Activated effector memory CD4-positive, alpha-beta T cell treated with anti-CD3 and anti-CD28 coated beads, Interleukin-2, amount 50 U/mL, for 16 hours (primary cell): Measurements from ENCODE around the gene ADAMTS12.

ENCODE experiments used
- DNase-seq: peaks from one replicate; pipeline ENCODE4 v3.0.0-alpha.2; 2020

Gene ADAMTS12

DNA sequence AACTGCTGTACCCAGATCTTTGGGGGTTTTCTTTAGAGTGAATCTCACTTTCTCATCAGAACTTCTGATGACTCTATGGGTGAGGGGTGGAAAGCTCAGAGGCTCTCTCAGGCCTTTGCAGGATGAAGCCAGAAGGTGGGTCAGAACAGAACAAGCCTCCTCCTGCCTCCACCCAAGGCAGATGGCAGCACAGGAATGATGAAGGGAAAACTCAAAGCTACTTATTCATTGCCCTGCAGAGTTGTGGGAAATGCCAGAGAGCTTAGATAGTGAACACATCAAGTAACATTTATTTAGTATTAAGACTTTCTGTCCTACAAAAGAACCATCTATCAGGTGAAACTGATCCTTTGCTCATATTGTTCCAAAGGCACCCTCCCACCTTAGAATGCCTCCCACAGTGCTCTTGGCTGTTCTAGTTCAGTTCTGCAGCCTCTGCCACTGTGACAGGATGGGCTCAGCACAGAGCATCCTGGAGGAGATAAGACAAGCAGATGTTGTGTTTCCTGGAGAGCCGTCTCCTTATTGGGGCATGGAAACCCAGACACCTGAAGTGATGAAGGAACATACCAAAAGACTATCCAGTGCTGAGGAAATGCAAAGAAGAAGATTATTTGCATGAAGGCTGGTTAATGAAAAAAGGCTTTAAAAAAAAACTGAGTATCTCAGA is 146.6 kb downstream of the ADAMTS12 start:
- no peak for DNase-seq

DNA sequence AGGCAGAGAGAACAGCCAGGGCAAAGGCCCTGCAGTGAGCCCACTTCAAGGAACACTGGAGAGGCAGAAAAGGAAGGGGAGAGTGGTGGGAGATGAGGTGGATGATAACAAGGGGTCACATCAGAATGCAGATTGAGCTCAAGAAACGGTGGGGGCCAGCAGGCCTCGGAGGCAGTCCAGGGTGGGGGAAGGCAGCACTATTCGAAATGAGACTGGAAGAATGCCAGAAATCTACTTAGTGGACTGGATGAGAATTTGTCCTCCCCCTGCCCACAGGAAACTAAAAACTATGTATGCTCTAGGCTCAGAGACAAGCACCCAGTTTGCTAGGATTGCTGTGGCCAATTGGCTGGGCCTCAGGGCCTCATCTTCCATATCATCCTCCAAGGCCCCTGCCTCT is 148.7 kb downstream of the ADAMTS12 start:
- no peak for DNase-seq

DNA sequence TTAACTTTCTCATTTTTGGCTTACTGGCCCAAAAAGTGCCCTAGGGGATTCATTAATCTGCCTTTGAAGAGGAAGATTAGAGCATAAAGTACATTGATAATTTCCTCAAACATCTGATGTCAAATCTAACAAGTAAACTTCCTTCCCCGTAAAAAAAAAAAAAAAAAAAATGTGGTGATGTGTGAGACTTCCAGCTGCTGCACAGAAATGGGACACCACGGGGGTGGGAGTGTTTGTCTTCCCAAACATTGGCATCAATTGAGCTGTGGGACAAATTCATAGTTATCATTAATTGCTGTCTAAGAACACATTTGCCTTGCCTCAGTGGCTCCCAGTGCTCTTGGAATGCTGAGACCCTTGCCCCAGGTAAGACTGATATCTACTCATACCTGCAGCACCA is 149.6 kb downstream of the ADAMTS12 start:
- DNase-seq = no peak

DNA sequence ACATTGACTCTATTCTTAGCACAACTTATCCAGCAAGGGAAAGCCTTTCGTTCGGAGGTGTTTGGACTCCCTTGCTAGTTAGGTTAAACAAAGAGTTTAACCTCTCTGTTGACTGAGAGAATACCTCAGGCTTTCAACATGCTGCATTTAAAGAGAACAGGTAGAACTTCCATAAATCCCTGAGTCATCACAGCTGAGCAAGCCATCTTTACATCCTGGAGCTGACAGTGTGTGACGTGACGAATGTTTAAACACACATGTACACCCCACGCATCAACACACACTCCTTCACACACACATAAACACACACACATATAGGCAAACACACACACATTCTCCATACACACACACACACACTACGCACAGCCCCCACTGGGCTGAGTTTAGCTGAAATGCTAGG is 152.8 kb downstream of the ADAMTS12 start:
- no peak for DNase-seq

DNA sequence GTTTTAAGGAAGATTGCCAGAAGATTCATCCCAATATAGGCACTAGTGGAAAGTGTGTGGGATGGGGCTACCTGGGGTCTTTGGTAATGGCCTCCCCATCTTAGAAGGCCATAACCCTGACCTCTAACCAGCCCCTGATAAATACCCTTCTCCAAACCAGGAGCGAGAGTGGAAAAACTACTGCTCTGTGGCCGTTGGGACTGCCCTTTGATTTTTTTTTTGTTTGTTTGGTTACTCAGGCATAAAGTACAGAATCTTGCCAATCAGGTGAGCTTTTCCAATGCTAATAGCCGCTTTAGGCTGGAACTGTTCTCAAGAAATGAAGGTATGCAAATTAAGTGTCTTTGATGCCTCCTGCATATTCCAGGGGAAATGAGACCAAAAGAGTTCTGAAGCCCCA is 153.7 kb downstream of the ADAMTS12 start:
- no peak for DNase-seq

DNA sequence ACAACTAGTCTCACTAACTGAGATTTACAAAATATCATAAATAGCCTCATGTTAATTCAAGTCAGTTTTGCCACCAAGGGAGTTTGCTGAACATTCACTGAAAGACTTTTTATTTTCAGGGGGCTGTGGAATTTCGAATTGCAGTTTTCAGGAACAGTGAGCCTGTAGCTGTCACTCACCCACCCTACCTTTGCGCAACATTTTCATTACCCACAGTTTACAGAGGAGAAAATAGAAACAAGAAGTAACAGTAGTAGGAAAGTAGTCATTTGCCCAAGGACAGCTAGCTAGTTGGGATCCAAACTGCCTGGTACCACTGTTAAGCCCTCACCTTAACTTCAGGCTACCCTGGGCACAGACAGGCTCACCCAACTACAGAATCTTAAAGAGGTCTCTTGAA is 154.1 kb downstream of the ADAMTS12 start:
- DNase-seq = no peak

DNA sequence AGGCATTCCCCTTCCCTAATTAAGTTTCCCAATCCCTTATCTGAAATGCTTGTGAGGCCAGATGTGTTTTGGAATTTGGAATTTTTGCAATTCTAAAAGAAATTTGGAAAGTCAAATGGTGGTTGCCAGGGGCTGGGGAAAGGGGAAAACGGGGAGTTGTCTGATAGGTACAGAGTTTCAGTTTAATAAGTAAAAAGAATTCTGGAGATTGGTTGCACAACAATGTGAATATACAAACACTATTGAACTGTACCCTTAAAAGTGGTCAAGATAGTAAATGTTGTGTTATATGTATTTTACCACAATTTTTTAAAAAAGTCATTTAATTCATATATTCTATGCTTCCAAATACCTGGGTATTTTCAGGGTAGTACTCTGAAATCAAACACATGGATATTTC is 154.5 kb downstream of the ADAMTS12 start:
- no peak for DNase-seq

DNA sequence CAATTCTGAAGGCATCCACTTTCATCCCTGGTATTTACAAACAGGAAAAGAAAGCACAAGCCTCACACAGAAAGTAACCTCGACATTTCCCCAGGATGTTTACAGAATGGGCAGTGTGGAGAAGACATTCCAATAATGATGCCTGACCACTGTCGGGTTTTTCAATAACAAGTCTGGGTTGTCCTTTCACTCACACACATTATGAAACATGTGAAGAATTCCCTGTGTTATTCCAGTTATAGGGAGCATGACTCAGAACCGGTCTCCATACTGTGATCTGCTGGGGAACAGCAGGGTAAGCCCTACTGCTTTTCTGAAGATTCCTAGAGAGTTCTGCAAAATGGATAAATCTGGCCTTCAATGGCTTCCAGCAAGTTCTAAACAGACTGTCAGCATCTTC is 155.3 kb downstream of the ADAMTS12 start:
- no peak for DNase-seq

DNA sequence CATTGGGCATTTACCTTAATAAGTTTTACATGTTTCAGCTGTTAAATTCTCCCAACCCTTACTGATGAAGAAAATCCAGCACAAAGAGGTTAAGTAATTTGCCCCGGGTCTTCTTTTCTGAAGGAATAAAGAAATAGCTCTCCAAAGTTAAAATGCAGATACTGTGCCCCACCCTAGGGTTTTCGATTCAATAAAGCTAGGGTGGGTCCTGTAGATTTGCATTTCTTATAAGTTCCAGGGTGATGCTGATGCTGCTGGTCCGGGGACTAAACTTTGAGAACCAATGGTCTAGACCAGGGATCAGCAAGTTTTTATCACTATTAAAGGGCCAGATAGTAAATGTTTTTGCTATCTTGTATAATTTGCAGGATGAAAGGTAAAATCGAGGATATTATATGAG is 156.7 kb downstream of the ADAMTS12 start:
- no peak for DNase-seq

DNA sequence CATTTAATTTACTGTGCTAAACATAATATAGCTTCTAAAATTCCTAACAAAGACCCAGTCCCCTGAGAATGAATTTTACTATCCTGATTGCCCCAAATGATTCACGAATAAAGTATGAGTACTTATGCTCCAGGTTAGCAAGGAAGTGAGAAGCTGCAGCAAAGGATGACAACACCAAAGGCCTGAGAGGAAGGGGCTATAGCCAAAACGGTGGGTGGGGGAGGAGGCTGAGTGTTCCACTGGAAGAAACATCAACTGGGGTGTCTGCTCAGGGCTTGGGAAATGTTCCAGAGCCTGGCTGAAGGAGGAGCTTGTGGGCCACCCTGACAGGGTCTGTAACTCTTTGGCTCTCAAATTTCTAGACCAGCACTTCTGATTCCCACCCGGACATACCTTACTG is 157.3 kb downstream of the ADAMTS12 start:
- DNase-seq = no peak

DNA sequence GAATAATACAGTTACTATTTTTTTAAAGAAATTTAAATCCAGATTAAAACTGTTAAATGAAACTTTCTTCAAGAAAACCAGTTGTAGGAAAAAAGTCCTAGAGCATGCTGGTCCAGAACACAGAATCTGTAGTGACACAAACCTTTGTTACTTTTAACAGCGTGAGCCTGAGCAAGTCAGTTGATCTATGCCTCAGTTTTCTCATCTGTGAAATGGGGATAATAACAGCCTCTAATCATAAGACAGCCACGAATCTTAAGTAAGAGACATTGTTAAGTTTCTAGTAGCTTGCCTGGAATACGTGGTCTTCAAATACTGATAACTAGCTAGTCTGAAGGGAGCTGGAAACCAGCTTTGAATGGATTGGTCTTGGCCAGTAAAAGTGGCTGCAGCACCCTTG is 158.6 kb downstream of the ADAMTS12 start:
- DNase-seq = no peak

DNA sequence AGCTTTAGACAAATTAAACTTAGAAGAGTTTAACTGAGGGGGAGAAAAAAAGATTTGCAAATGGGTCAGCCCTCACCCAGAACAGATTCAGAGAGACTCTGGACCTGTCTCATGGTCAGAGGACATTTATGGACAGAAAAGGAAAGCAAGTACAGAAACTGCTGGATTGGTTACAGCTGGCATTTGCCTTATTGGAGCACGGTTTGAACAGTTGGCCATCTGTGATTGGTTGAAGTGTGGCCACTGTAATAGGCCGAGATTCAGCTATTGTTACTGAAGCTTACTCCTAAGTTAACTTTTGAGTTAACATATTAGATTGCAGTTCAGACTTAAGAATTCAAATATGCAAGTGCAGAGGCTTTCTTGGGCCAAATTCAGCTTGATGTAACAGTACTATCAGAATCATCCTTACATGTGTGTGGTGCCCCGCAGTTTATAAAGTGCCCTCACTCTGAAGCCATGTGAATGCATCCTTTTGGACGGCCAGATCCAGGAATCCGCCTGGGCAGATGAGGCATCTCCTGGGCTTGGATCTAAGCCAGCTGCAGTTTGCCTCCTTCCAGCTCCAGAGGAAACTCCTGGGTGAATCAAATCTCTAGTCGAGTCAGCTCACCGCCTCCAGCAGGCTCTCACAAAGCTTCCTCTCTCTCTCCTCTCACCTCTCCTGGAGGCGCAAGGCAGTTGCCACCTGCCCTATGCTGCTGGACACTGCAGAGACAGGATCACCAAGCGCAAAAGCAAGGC is 165.2 kb downstream of the ADAMTS12 start:
- no peak for DNase-seq

DNA sequence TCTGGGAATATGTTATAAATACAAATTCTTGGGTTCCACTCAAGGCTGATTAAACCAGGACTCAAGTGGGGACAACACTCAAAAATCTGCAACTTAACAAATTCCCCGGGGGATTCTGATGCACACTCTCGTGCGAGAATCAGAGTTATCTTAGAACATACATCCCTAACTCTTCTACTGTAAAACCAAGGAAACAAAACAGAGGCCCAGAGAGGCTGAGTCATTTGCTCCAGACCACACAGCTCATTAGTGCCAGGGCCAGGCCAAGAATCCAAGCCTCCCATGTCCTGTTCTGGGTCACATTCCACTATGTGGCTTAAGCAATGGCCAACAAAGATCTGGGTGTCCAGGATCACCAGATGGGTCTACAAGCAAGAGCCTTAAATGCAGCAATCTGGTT is 166.0 kb downstream of the ADAMTS12 start:
- DNase-seq = no peak

DNA sequence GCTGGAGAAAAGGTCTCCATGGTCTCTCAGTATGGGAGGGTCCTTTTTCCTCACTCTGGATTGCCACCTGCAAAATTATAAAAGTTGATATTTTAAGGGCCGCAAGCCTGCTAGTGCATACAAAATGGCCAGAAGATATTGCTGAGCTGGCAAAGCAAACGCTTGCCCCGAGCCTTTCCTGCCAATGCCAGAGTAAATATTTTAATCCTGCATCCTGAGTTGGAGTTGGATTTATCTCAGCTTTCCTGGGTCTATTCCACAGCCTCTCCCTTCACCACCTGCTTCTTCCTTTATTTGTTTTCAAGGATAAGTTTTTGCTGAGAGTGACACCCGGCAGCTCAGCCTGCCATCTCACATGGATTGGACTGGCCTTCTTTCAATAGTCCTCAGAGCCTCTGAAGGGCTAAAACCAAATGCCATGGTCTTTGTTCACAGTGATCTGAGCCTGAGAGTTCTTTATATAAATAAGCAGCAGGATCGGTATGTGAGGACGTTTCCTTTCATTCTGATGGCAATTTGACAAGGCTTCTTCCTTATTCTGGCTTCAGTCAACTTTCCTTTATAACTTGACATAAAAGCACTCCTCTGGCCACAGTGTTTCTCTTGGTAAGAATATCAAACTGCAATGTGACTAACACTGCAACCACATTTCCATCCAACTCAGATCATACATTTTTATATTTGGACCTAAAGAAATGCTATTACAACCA is 170.1 kb downstream of the ADAMTS12 start:
- DNase-seq = no peak

DNA sequence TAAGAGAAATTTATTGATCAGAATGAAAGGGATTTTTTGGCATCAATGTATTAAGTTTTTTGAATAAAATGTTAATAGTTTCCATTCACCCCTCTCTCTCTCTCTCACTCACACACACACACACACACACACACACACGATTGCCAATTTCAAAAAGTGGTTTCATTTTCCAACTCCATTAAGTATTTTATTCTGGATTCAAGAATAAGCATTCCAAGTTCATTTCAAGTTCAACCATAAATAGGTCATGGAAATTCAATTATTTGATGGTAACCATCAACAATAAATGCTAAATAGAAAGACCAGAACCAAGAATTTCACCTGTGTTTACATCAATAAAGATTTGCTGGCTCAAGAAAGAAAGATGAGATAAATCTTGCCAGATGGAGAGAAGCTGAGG is 171.6 kb downstream of the ADAMTS12 start:
- DNase-seq = no peak

DNA sequence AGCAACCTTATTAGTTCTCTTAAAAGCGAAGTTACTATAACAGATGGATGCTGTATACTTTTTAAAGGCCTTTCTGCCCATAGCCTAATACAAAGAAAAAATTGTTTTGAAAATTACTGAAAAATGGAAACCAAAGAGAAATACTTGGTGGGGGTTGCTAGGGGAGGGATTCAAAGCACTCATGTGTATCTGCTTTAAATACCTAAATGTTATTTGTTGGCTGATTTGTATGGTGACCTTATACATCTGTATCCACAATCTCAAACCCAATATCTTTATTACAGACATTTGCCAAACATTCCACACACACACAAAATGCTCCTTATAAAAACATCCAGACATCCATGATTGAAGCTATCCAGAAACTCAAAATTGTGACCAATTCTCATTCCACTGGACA is 172.0 kb downstream of the ADAMTS12 start:
- DNase-seq = no peak

DNA sequence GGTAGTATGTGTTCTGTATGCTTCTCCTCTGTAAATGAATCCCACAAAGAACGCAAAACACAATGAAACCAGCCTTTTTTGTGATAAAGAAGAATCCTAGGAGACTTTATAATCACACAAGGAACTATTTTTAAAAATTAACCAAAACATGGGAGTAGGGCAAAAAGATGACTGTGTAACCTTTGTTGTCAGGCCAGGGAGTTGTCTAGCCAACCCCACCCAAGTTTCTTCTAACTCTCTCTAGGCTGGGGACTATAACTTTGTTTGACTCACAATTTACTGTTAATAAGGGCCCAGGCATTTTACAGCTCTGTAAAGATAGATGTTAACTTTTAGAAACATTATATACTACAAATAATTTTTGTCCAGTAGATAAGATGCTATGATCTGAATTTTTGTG is 176.1 kb downstream of the ADAMTS12 start:
- no peak for DNase-seq

DNA sequence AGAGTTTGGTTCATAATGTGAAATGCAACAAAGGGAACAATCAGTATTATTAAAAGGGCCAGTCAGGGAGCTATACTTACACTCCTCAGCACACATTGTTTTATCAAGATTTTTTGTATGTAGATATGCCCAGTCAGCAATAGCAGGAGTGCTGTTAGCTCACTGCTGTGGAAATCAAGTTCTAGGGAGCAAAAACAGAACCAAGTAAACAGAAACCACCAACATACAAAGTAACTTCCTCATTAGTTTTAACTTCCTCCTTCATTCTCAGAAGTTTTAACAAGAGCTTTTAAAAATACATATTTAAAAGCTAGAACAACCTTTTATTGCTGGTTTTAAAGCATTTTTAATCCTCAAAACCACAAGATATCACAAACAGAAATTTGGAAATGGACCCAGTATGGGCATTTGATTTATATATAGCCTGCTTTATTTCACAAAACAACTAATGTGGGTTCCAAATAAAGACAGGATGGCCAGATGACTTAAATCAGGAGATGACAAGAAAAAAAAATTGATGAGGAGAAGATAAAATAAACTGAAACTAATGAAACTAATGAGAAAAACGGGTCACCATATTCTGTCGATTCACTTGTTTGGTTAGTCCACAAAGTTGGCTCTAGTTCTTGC is 178.5 kb downstream of the ADAMTS12 start:
- DNase-seq = no peak

DNA sequence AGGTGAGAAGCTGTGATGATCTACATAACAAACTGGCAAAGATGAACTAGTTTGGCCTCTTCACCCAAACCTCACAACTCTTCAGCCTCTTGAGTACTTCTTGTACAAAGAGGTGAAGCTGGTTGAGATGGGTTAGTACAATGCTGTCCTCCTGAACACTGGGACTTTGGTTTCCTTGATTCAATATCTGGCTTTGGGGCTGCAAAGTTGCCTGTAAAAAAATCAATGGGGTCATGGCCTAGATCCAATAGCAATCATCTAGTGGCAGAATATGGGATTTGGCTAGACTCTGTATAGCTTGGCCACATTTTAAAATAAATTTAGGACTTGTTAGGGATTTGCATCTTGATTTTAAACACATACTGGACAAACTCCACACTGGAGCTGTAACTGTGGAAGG is 179.1 kb downstream of the ADAMTS12 start:
- no peak for DNase-seq

DNA sequence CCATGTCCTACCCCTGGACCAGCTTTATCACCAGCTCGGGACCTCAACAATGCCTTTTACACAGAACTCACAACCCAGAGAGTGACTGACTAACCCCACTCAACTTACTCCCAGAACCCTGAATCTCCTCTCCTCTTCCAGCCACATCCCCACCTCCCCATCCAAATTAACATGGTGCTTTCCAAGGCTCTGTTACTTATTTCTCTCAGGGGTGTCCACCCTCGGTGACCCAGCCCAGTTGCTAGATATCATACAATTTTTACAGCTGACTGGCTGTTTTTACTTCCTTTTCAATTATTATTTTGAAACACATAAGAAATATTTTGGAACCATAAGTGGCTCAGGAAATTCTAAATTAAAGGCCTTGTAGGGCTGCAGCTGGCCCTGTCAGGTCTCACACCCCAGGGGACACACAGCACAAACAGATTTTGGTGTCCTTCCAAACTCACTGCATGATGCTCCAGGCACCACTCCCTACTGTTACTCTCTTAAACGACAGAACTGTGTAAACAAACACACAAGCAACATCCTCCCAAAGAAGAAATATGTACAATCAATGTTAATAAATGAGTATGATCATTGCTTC is 180.6 kb downstream of the ADAMTS12 start:
- no peak for DNase-seq

DNA sequence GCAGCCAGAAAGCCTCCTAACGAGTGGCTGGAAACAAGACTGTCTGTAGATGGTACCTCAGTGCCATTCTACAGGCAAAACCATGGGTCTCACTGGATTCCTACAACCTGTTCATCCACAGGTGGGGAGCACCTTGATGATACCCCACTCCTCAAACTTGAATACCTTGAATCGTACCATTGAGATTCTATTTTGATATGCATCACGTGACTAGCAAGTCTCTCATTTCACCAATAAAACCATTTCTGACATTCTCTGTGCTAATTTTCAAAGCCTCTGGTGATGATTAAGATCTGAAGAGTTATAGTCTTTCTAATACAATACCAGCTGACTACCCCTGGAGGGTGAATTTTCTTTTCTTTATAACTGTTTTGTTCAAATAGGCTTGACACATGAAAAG is 188.9 kb downstream of the ADAMTS12 start:
- DNase-seq = no peak

DNA sequence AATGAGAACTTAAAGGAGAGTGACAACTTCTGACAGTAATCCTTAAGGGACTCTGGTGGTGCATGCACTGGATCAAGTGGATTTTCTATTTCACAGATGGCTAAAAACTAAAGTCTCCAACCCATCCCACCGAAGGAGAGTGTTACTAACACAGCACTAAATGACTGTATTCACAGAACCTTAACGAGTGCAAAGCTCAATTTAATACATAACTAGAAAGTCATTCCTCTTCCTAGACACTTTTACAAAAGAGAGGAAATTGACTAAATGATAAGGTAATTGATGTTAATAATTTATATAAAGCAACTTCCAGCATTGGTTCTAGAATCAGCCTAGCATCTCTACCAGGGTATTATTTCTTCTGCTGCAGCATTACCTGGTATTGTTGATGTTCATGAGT is 189.8 kb downstream of the ADAMTS12 start:
- no peak for DNase-seq

DNA sequence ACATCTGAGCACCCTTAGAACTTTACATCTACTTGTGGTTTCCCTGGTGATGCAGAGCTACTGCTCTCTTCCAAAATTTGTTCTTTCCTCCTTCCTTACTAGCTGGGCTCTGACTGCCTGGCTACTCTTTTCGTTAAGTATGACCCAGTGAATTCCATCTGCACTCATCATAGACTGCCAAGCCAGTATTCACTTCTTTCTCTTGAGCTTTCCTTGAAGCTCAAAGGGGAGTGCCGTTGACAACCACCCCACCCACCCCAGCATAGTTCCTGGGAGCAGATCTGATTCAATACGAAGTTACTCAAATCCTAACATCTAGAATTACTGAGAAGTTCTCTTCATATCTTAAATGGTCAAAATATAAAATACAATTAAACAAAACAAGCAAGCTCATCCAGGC is 190.5 kb downstream of the ADAMTS12 start:
- no peak for DNase-seq
